Erythroblast (primary cell): ENCODE measurements around the gene IFT88.

Source experiments
- GATA1 ChIP-seq: IDR thresholded peaks from 2 replicates; pipeline ENCODE4 v1.6.1; 2011; ENCODE audit warnings: low read depth, mild to moderate bottlenecking, control low read depth, low read length, moderate library complexity
- POLR2A ChIP-seq: IDR thresholded peaks from 2 replicates; pipeline ENCODE4 v1.6.1; 2011; ENCODE audit warnings: mild to moderate bottlenecking, low read length

DNA sequence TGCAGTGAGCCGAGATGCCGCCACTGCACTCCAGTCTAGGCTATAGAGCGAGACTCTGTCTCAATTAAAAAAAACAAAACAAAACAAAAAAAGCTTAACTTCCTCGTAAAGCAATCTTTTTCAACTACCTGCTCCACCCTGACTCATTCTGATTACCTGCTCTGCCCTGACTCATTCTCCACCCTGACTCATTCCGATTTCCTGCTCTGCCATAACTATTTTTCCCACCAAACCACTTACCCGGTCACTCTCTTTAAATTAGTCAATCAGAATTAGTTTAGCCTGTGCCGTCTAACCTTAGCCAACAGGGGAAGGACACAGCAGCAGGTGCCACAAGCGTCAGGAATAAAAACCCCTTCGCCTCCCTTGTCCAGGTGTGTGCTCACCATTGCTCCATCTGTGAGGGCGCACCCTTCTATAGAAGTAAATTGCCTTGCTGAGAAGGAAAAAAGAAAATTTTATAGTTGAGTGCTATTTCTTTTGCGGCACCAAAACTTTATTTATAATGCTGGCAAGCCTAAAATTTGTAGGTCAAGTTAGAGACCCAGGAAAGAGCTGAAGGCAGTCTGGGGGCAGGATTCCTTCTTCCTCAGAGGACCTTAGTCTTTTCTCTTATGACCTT lies 1.7 kb upstream of the IFT88 start:
- no peak for TF ChIP-seq POLR2A
- no peak for TF ChIP-seq GATA1
